ENCODE results near the gene USP32. TPM values are rescaled to one million over a fixed set of nuclear protein-coding genes. Genes with fewer than 3 reads are reported as not detected.

Gene USP32
- total RNA-seq, 1 experiment from 2014 or later, result 73.5 TPM

- H3T11ph ChIP-seq (ENCODE audit: low read length), result no peak overlapping the region
- H3K79me2 ChIP-seq (ENCODE audit: insufficient read depth, low read length), result peaks cover 2% of the 10 kb centered on the region; the same call in 1 of the 2 replicates
- no peaks in the 10 kb centered on the region for H3K27me3 ChIP-seq (ENCODE audit: insufficient read depth, low read length)
- H3K23ac ChIP-seq (ENCODE audit: insufficient read length, low read depth, low read length), result no peak overlapping the region
- no peaks in the 10 kb centered on the region for H3K23me2 ChIP-seq (ENCODE audit: insufficient read length, low read depth, low read length, poor library complexity, severe bottlenecking)
- no peak overlapping the region for H2BK120ac ChIP-seq (ENCODE audit: low read depth, low read length, poor library complexity, severe bottlenecking)
- no peak overlapping the region for H3K18ac ChIP-seq (ENCODE audit: insufficient read length, low read depth, low read length)
- no peak overlapping the region for H4K91ac ChIP-seq (ENCODE audit: insufficient read length, low read depth, low read length)
- no peak overlapping the region for H2BK5ac ChIP-seq (ENCODE audit: insufficient read length, low read length)
- H3K79me1 ChIP-seq (ENCODE audit: insufficient read depth, low read depth, low read length, poor library complexity, severe bottlenecking), result peaks cover 6% of the 10 kb centered on the region
- Mint-ChIP-seq H3K36me3 (ENCODE audit: insufficient read depth in 1 of 3, low read depth in 3 of 3) (0 out of 7 replicates have a peak, but pooled peaks cover 0 to 2% (median 0%) of the 10 kb centered on the region in 3 experiments), H3K4me3 (no peak overlapping the region), H3K4me1 (peaks cover 14 to 19% of the 10 kb centered on the region in 2 experiments), H3K9me3 (no peaks in the 10 kb centered on the region), H3K27me3 (ENCODE audit: low read depth) (no peaks in the 10 kb centered on the region), H3K27ac (no peak overlapping the region)
- DNase-seq, result no peak
- H2BK20ac ChIP-seq (ENCODE audit: low read depth, low read length, poor library complexity, severe bottlenecking), result no peak overlapping the region
- H4K20me1 ChIP-seq (ENCODE audit: control insufficient read depth, insufficient read depth, insufficient read length), result no peaks in the 10 kb centered on the region
- TF ChIP-seq, protein P1, sequence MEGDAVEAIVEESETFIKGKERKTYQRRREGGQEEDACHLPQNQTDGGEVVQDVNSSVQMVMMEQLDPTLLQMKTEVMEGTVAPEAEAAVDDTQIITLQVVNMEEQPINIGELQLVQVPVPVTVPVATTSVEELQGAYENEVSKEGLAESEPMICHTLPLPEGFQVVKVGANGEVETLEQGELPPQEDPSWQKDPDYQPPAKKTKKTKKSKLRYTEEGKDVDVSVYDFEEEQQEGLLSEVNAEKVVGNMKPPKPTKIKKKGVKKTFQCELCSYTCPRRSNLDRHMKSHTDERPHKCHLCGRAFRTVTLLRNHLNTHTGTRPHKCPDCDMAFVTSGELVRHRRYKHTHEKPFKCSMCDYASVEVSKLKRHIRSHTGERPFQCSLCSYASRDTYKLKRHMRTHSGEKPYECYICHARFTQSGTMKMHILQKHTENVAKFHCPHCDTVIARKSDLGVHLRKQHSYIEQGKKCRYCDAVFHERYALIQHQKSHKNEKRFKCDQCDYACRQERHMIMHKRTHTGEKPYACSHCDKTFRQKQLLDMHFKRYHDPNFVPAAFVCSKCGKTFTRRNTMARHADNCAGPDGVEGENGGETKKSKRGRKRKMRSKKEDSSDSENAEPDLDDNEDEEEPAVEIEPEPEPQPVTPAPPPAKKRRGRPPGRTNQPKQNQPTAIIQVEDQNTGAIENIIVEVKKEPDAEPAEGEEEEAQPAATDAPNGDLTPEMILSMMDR (conservative IDR thresholded peaks at IDR 0.05), result no peak
- H3K4me1 ChIP-seq (ENCODE audit: insufficient read depth, low read length), result no peaks in the 10 kb centered on the region
- no CpG with 5 or more reads among the region's 1 CpG for WGBS (ENCODE audit: extremely low coverage, insufficient read length, low lambda C conversion rate)
- H3K14ac ChIP-seq (ENCODE audit: insufficient read depth, low read length), result no peak overlapping the region
- H2AK5ac ChIP-seq (ENCODE audit: insufficient read length, low read length), result no peak overlapping the region
- no peak overlapping the region for H4K5ac ChIP-seq (ENCODE audit: insufficient read length, low read depth, low read length)
- H3K27ac ChIP-seq (ENCODE audit: insufficient read length, low read depth, low read length), result no peak overlapping the region
- no peak overlapping the region for H3K4me2 ChIP-seq (ENCODE audit: insufficient read depth, insufficient read length, low read length)
- no peak overlapping the region for H3K9ac ChIP-seq (ENCODE audit: extremely low read depth, insufficient read length, low read length)
- no peak overlapping the region for H2AFZ ChIP-seq (ENCODE audit: low read length)
- no peak overlapping the region for H3K56ac ChIP-seq (ENCODE audit: insufficient read length, low read depth, low read length)
- H4K8ac ChIP-seq (replicated peaks; ENCODE audit: insufficient read length, low read depth, low read length), result no peak overlapping the region
- no peaks in the 10 kb centered on the region for H3K9me3 ChIP-seq (ENCODE audit: control insufficient read depth, low read depth, low read length)
- no peak overlapping the region for H3K4ac ChIP-seq (ENCODE audit: low read depth, low read length)
- no peak overlapping the region for H2BK15ac ChIP-seq (ENCODE audit: low read depth, low read length)
- no peak overlapping the region for H2BK12ac ChIP-seq (ENCODE audit: insufficient read length, low read depth, low read length)
These were observed 91.0 kb downstream of the USP32 start for GRCh38 chr17:60300949-60301348.
